22Rv1 (cell line): ENCODE measurements around the gene S100A11.

Source experiments
- CTCF ChIP-seq: fragments of 450-650 bp; IDR thresholded peaks from 2 replicates; pipeline ENCODE4 v1.5.1; 2017; ENCODE audit warnings: mild to moderate bottlenecking
- ZFX ChIP-seq: fragments of 450-650 bp; IDR thresholded peaks from 2 replicates; pipeline ENCODE4 v1.6.1; 2017; ENCODE audit warnings: antibody characterized with exemption, borderline replicate concordance

GRCh38 chr1:152044386-152044785, 7.6 kb upstream of the S100A11 start:
- TF ChIP-seq CTCF (no peak), ZFX (no peak)
